Neural progenitor cell (in vitro differentiated cells): Measurements from ENCODE around the gene CHST13. TPM values are rescaled to one million over a fixed set of nuclear protein-coding genes. Genes with fewer than 3 reads are reported as not detected.

Source experiments
- DNase-seq: peaks from one replicate; pipeline ENCODE4 v3.0.0-alpha.2; 2016; ENCODE audit warnings: low spot score
- H2AFZ ChIP-seq: fragments of 200-600 bp; sonication (generic); replicated peaks from 2 replicates; pipeline ENCODE4 v1.6.1; 2016; ENCODE audit warnings: antibody characterized with exemption
- H3F3A ChIP-seq: fragments of 200-600 bp; sonication (generic); 2 replicates; pipeline ENCODE4 v1.6.1; 2016; ENCODE audit warnings: antibody characterized with exemption, low read depth
- H3K27ac ChIP-seq: fragments of 200-600 bp; sonication (generic); 2 replicates; pipeline ENCODE4 v1.5.1; 2016; ENCODE audit warnings: mild to moderate bottlenecking
- H3K27me3 ChIP-seq: fragments of 200-600 bp; sonication (generic); 2 replicates; pipeline ENCODE4 v1.6.1; 2016; ENCODE audit warnings: mild to moderate bottlenecking, moderate library complexity
- H3K36me3 ChIP-seq: fragments of 200-600 bp; sonication (generic); 2 replicates; pipeline ENCODE4 v1.5.1; 2016
- H3K4me1 ChIP-seq: fragments of 200-600 bp; sonication (generic); 2 replicates; pipeline ENCODE4 v1.6.1; 2016; ENCODE audit warnings: mixed run types
- H3K4me2 ChIP-seq: fragments of 200-600 bp; sonication (generic); 2 replicates; pipeline ENCODE4 v1.6.1; 2016
- H3K4me3 ChIP-seq: fragments of 200-600 bp; sonication (generic); 2 replicates; pipeline ENCODE4 v1.5.1; 2016
- H3K79me2 ChIP-seq: fragments of 200-600 bp; sonication (generic); 2 replicates; pipeline ENCODE4 v1.6.1; 2016; ENCODE audit warnings: low read depth
- H3K9ac ChIP-seq: fragments of 200-600 bp; sonication (generic); 2 replicates; pipeline ENCODE4 v1.6.1; 2016
- H3K9me3 ChIP-seq: fragments of 200-600 bp; sonication (generic); 2 replicates; pipeline ENCODE4 v1.5.1; 2016; ENCODE audit warnings: low read depth
- H4K20me1 ChIP-seq: fragments of 200-600 bp; sonication (generic); 2 replicates; pipeline ENCODE4 v1.6.1; 2016; ENCODE audit warnings: low read depth
- H3K27ac Mint-ChIP-seq: 3 replicates; pipeline ENCODE4 v1.8.0; 2021; ENCODE audit warnings: mixed read lengths
- H3K27me3 Mint-ChIP-seq: 2 replicates; pipeline ENCODE4 v1.8.0; 2022; ENCODE audit warnings: low read depth, mild to moderate bottlenecking, inconsistent platforms, moderate library complexity, mixed read lengths; ENCODE audit not compliant: insufficient read depth
- H3K36me3 Mint-ChIP-seq: 3 replicates; pipeline ENCODE4 v1.8.0; 2021; ENCODE audit warnings: mixed read lengths
- H3K4me1 Mint-ChIP-seq: 3 replicates; pipeline ENCODE4 v1.8.0; 2021; ENCODE audit warnings: mixed read lengths
- H3K4me3 Mint-ChIP-seq: 3 replicates; pipeline ENCODE4 v1.8.0; 2021; ENCODE audit warnings: mild to moderate bottlenecking, moderate library complexity, mixed read lengths
- H3K9me3 Mint-ChIP-seq: 3 replicates; pipeline ENCODE4 v1.8.0; 2020; ENCODE audit warnings: mixed read lengths
- CTCF ChIP-seq: fragments of 200-600 bp; sonication (generic); IDR thresholded peaks from 2 replicates; pipeline ENCODE4 v1.5.1; 2017; ENCODE audit warnings: antibody characterized with exemption, mild to moderate bottlenecking
- EZH2 ChIP-seq: fragments of 200-600 bp; sonication (generic); IDR thresholded peaks from 2 replicates; pipeline ENCODE4 v1.6.1; 2017; ENCODE audit warnings: antibody characterized with exemption, mild to moderate bottlenecking, moderate library complexity
- EZH2phosphoT487 ChIP-seq: fragments of 200-600 bp; sonication (generic); IDR thresholded peaks from 2 replicates; pipeline ENCODE4 v1.6.1; 2017; ENCODE audit warnings: antibody characterized with exemption
- total RNA-seq: library from RNA; depleted of rRNA; stranded (reverse); fragments of >200 nt; gene quantifications from 2 replicates; pipeline ENCODE4 v1.2.3, GENCODE V29; 2015; ENCODE audit warnings: low replicate concordance

CHST13 gene
- total RNA-seq, 1 donor from 2014 or later: 0.09 TPM

- H3K36me3 Mint-ChIP-seq: no peaks in the 10 kb centered on the region
- Histone ChIP-seq H3K9me3 (no peaks in the 10 kb centered on the region), H3K4me1 (peaks cover 17% of the 10 kb centered on the region), H3K79me2 (no peaks in the 10 kb centered on the region), H3K9ac (no peak overlapping the region), H3K27ac (no peak overlapping the region), H3K4me3 (no peak overlapping the region), H3F3A (no peaks in the 10 kb centered on the region), H3K36me3 (no peaks in the 10 kb centered on the region), H2AFZ (no peak overlapping the region), H4K20me1 (no peaks in the 10 kb centered on the region), H3K27me3 (no peaks in the 10 kb centered on the region), H3K4me2 (no peak overlapping the region)
- no peaks in the 10 kb centered on the region for H3K27me3 Mint-ChIP-seq
- TF ChIP-seq EZH2phosphoT487 (no peak), CTCF (no peak), EZH2 (no peak)
- H3K27ac Mint-ChIP-seq: no peak overlapping the region
- peaks cover 22% of the 10 kb centered on the region for H3K4me1 Mint-ChIP-seq
- H3K4me3 Mint-ChIP-seq: no peak overlapping the region
- no peak for DNase-seq
- no peaks in the 10 kb centered on the region for H3K9me3 Mint-ChIP-seq
These were observed 28.8 kb downstream of the CHST13 start for GRCh38 chr3:126552688-126553283.

- no peak for DNase-seq
- H4K20me1 ChIP-seq: no peaks in the 10 kb centered on the region
- Mint-ChIP-seq H3K27ac (peak overlapping the region; percentile 87), H3K4me3 (no peak overlapping the region), H3K4me1 (peaks cover 22% of the 10 kb centered on the region), H3K27me3 (no peaks in the 10 kb centered on the region), H3K9me3 (no peaks in the 10 kb centered on the region), H3K36me3 (no peaks in the 10 kb centered on the region)
- H3K4me3 ChIP-seq: no peak overlapping the region
- H3K9me3 ChIP-seq: no peaks in the 10 kb centered on the region
- no peaks in the 10 kb centered on the region for H3K27me3 ChIP-seq
- no peak overlapping the region for H3K9ac ChIP-seq
- peaks cover 16% of the 10 kb centered on the region for H3K4me1 ChIP-seq
- H3K27ac ChIP-seq: no peak overlapping the region
- no peaks in the 10 kb centered on the region for H3F3A ChIP-seq
- no peak overlapping the region for H3K4me2 ChIP-seq
- no peaks in the 10 kb centered on the region for H3K79me2 ChIP-seq
- TF ChIP-seq CTCF (no peak), EZH2phosphoT487 (no peak), EZH2 (no peak)
- no peaks in the 10 kb centered on the region for H3K36me3 ChIP-seq
- H2AFZ ChIP-seq: no peak overlapping the region
These were observed 29.5 kb downstream of the CHST13 start for GRCh38 chr3:126553284-126554084.

GRCh38 chr3:126554560-126555525, 30.9 kb downstream of the CHST13 start:
- no peak overlapping the region for H3K9ac ChIP-seq
- no peaks in the 10 kb centered on the region for H3K9me3 ChIP-seq
- H2AFZ ChIP-seq: no peak overlapping the region
- Mint-ChIP-seq H3K36me3 (no peaks in the 10 kb centered on the region), H3K27ac (no peak overlapping the region), H3K4me3 (no peak overlapping the region), H3K27me3 (no peaks in the 10 kb centered on the region), H3K4me1 (peaks cover 10% of the 10 kb centered on the region), H3K9me3 (no peaks in the 10 kb centered on the region)
- no peaks in the 10 kb centered on the region for H4K20me1 ChIP-seq
- H3K4me3 ChIP-seq: no peak overlapping the region
- H3K4me1 ChIP-seq: peaks cover 2% of the 10 kb centered on the region
- H3K36me3 ChIP-seq: no peaks in the 10 kb centered on the region
- no peaks in the 10 kb centered on the region for H3F3A ChIP-seq
- H3K79me2 ChIP-seq: no peaks in the 10 kb centered on the region
- TF ChIP-seq EZH2 (no peak), EZH2phosphoT487 (no peak), CTCF (no peak)
- no peak overlapping the region for H3K4me2 ChIP-seq
- H3K27ac ChIP-seq: no peak overlapping the region
- DNase-seq: no peak
- no peaks in the 10 kb centered on the region for H3K27me3 ChIP-seq
